NK-92 (cell line): ENCODE results near the gene GALNT4.

Source experiments
- DNase-seq: peaks from one replicate; lab custom pipeline; 2025; ENCODE audit not compliant: unreplicated experiment; lab: John Stamatoyannopoulos, UW

Gene GALNT4

DNA sequence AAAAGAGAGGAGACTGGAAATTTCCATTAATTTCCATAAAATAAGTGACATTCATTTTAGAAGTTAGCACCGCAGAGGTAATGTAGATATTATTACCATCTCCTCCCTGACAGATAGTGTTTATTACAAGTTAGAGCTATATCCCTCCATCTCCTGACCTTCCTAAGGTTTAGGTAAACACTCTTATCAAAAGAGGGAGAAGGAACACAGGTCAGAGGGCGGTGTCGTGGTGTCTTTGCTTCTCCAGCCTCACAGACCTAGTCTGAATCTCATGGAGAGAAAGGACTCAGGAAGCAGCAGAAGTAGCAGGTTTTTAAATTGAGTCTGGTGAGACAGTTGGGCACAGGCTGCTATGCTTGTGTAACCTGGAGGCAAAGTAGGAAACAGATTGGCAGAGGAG is 12.8 kb upstream of the GALNT4 start:
- no peak for DNase-seq

GRCh38 chr12:89529738-89530137 is 5.1 kb upstream of the GALNT4 start:
- DNase-seq, result no peak

DNA sequence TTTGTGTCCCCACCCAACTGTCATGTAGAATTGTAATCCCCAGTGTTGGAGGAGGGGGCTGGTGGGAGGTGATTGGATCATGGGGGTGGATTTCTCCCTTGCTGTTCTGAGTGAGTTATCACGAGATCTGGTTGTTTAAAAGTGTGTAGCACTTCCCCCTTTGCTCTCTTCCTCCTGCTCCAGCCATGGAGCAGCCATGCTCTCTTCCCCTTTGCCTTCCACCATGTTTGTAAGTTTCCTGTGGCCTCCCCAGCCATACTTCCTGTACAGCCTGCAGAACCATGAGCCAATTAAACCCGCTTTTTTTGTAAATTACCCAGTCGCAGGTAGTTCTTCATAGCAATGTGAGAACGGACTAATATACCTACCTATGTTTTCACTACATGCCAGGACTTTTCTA is 3.8 kb upstream of the GALNT4 start:
- no peak for DNase-seq

- DNase-seq, result no peak
These were observed 1.5 kb upstream of the GALNT4 start, which contains the start of gene POC1B for GRCh38 chr12:89525824-89526770. Gene POC1B (minus strand): TSS chr12:89526047. CDS start chr12:89525895, 152 bp downstream.

- DNase-seq, result no peak
These were observed 768 bp upstream of the GALNT4 start for GRCh38 chr12:89525305-89525823.

- DNase-seq, result no peak
These were observed 604 bp downstream of the GALNT4 start for GRCh38 chr12:89523843-89524540.

DNA sequence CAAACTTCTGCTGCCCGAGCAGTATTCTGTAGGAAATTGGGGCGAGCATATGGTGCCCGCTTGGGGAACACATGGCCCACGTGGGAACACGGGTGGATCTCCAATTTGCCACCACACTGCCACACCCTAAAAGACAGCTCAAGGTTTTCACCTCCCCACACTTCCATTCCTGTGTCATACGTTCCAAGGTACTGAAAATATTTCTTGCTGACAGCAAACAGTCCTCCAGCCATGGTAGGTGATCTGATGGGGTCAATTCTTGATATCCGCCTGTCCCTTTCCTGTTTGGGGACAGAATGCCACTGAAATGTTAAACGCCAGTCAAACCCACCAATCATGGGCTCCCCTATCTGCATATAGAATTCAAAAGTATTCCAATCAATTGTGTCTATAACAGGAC is 1.2 kb downstream of the GALNT4 start:
- no peak for DNase-seq

GRCh38 chr12:89521364-89522223 is 3.0 kb downstream of the GALNT4 start:
- no peak for DNase-seq

GRCh38 chr12:89517720-89518119 is 6.9 kb downstream of the GALNT4 start:
- no peak for DNase-seq

DNA sequence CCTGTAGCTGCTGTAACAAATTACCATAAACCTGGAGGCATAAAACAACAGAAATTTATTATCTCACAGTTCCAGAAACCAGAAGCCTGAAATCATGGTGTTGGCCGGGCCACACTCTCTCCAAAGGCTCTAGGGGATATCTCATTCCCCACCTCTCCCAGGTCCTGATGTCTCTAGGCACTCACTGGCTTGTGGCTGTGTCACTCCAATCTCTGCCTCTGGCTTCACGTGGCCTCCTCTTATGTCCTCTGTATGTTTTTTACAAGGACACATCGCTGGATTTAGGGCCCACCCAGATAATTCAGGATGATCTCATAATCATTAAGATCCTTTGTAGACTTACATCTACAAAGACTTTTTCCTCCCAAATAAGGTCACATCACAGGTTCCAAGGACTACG is 8.0 kb downstream of the GALNT4 start:
- no peak for DNase-seq

DNA sequence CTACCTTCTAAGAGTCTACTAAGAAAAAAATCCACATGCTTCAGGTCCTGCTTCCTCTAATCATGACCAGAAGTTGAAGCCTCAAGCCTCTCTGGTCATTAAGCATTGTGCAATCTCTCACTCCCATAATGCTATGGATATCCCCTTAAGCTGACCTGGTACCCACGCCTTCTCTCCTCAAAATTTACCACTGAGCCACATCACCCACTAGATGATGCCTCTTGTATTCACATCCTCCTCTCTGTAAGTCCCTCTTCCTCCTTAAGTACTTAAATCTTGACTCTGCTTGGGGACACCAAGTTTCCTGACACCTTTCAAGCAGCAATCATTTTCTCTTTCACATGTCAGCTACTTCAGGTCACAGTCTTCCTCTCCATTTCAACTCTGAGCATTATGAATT is 9.8 kb downstream of the GALNT4 start:
- no peak for DNase-seq

GRCh38 chr12:89513544-89513943 is 11.1 kb downstream of the GALNT4 start:
- no peak for DNase-seq

DNA sequence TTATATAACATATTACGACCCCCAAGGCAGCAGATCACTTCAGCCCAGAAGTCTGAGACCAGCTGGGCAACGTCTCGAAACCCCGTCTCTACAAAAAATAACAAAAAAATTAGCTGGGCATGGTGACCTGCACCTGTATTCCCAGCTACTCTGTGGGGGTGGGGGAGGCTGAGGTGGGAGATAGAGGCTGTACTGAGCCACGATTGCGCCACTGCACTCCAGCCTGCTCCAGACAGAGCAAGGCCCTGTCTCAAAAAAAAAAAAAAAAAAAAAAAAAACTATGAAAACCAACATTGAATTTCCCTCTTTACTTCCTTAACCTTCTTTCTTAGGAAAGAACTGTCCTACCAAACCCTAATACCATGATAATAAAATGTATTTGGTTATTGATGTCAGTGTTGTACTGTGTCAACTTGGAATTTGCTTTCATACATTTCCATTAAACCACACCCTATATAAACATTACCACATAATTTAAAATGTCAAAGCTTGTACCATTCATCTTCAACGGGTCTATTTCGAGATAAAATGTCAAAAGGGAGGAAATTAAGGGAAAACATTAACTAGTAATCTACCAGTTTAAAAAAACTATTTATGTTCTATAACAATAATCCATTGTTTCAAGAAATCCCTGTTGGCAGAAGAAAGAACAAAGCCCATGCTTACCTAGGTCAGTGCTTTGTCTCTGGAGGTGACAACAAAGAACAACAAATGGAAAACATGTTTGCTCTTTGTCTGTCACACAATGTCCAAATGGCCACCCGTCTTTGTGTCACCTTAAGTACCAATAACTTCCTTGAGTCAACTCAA is 17.4 kb downstream of the GALNT4 start:
- no peak for DNase-seq

GRCh38 chr12:89506050-89506449 is 18.5 kb downstream of the GALNT4 start:
- DNase-seq, result no peak

- no peak for DNase-seq
These were observed 19.8 kb downstream of the GALNT4 start for GRCh38 chr12:89504560-89505346.

GRCh38 chr12:89501793-89502192 is 22.8 kb downstream of the GALNT4 start:
- DNase-seq, result no peak

DNA sequence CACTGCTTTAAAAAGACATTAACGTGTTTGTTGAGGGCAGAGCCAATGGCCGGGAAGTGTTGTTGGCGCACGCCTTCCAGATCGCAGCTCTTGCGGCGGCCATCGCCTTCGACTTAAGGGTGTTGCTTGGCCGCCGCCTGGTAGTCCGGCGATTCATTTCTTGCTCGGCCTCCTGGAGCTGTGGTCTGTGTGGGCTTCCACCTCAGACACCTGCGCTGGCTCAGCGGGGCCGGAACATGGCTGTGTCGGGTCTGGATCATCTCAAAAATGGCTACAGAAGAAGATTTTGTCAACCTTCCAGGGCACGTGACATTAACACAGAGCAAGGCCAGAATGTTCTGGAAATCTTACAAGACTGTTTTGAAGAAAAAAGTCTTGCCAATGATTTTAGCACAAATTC is 24.7 kb downstream of the GALNT4 start:
- no peak for DNase-seq

DNA sequence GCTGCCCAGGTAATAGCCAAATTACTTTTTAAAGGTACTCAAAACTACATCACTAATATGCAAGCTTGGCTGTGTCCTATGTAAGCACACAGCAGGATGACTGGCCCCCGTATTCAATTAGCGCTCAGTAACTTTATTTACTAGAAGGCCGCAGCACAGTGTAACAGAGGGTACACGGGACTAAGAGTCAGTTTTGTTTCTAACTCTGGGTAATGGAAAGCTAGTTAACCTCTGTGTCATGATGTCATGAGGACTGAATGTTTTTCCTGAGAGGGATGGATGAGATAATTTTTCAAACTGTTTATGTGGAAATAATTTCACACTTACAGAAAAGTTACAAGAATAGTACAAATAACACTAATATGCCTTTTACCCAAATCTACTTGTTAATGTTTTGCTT is 27.1 kb downstream of the GALNT4 start:
- no peak for DNase-seq

GRCh38 chr12:89497005-89497404 is 27.6 kb downstream of the GALNT4 start:
- no peak for DNase-seq
